Activated effector memory CD4-positive, alpha-beta T cell treated with Interleukin-2 at 50 U/mL for 16 hours (primary cell): ENCODE results near the gene HS3ST1.

Experiments used
- DNase-seq: peaks from one replicate; pipeline ENCODE4 v3.0.0-alpha.2; 2020

HS3ST1 gene

GRCh38 chr4:11431111-11431510 is 2.4 kb upstream of the HS3ST1 start:
- DNase-seq: no peak

- DNase-seq: no peak
These were observed 1.8 kb upstream of the HS3ST1 start for GRCh38 chr4:11430536-11430935.

- DNase-seq: no peak
These were observed 978 bp upstream of the HS3ST1 start for GRCh38 chr4:11429699-11430045.

- no peak for DNase-seq
These were observed 405 bp upstream of the HS3ST1 start for GRCh38 chr4:11428899-11429698.

- no peak for DNase-seq
These were observed 1.3 kb downstream of the HS3ST1 start for GRCh38 chr4:11427121-11427996.

GRCh38 chr4:11426731-11427120 is 2.0 kb downstream of the HS3ST1 start:
- DNase-seq: no peak

GRCh38 chr4:11426003-11426402 is 2.7 kb downstream of the HS3ST1 start:
- DNase-seq: no peak

- DNase-seq: no peak
These were observed 3.8 kb downstream of the HS3ST1 start for GRCh38 chr4:11424856-11425255.

- DNase-seq: no peak
These were observed 4.7 kb downstream of the HS3ST1 start for GRCh38 chr4:11424000-11424399.

- DNase-seq: no peak
These were observed 5.2 kb downstream of the HS3ST1 start for GRCh38 chr4:11423465-11423864.

GRCh38 chr4:11421116-11421515 is 7.6 kb downstream of the HS3ST1 start:
- no peak for DNase-seq

GRCh38 chr4:11420327-11420726 is 8.4 kb downstream of the HS3ST1 start:
- DNase-seq: no peak

- DNase-seq: no peak
These were observed 10.1 kb downstream of the HS3ST1 start for GRCh38 chr4:11418610-11419009.

GRCh38 chr4:11416767-11417113 is 12.0 kb downstream of the HS3ST1 start:
- DNase-seq: no peak

GRCh38 chr4:11416071-11416766 is 12.5 kb downstream of the HS3ST1 start:
- DNase-seq: no peak

GRCh38 chr4:11415409-11416070 is 13.2 kb downstream of the HS3ST1 start:
- no peak for DNase-seq

- DNase-seq: no peak
These were observed 16.5 kb downstream of the HS3ST1 start for GRCh38 chr4:11412211-11412610.

GRCh38 chr4:11409632-11410031 is 19.1 kb downstream of the HS3ST1 start:
- no peak for DNase-seq

- no peak for DNase-seq
These were observed 20.3 kb downstream of the HS3ST1 start for GRCh38 chr4:11408233-11408967.

- no peak for DNase-seq
These were observed 21.1 kb downstream of the HS3ST1 start for GRCh38 chr4:11407551-11407950.

GRCh38 chr4:11404431-11404830 is 24.3 kb downstream of the HS3ST1 start:
- no peak for DNase-seq

- DNase-seq: no peak
These were observed 26.5 kb downstream of the HS3ST1 start for GRCh38 chr4:11402192-11402591.
